PFSK-1 (cell line): ENCODE data around the gene PPM1H.

Experiments used
- POLR2AphosphoS5 ChIP-seq: IDR thresholded peaks from 2 replicates; pipeline ENCODE4 v1.6.1; 2012; ENCODE audit warnings: low read depth, mild to moderate bottlenecking, control low read depth, low read length, moderate library complexity
- REST ChIP-seq, 2 experiments: IDR thresholded peaks; 2 replicates each; pipeline versions ENCODE4 v1.6.1 to v1.8.0; 2011 to 2012; ENCODE audit warnings: low read depth in 2 of 2, low read length in 2 of 2, control low read depth in 1 of 2, inconsistent platforms in 1 of 2, mild to moderate bottlenecking in 1 of 2, moderate library complexity in 1 of 2; ENCODE audit not compliant: insufficient read depth in 1 of 2
- TAF1 ChIP-seq: IDR thresholded peaks from 2 replicates; pipeline ENCODE4 v1.6.1; 2012; ENCODE audit warnings: low read length, control low read depth, borderline replicate concordance; ENCODE audit not compliant: insufficient read depth

- TF ChIP-seq POLR2AphosphoS5: no peak
- no peak for TF ChIP-seq REST (IDR thresholded peaks at IDR 0.05; ENCODE audit: insufficient read depth in 1 of 2, low read depth in 2 of 2, low read length in 2 of 2)
- no peak for TF ChIP-seq TAF1
These were observed 1.7 kb downstream of the PPM1H start for GRCh38 chr12:62933220-62933601.
